Measurements from ENCODE around the gene LTB4R2.
"Not testable (repeated sequence)": the region's sequence is repeated elsewhere in the genome, so short reads cannot be mapped to it uniquely, and the experiment has no call there.

Gene LTB4R2

GRCh38 chr14:24353559-24354481 lies 43.9 kb downstream of the LTB4R2 start:
- ATAC-seq: no peak
- TF ChIP-seq CSDC2 (CRISPR knock-in tag; IDR thresholded peaks at IDR 0.05) (no peak), ZC3H10 (CRISPR knock-in tag; IDR thresholded peaks at IDR 0.05) (no peak), GLIS3 (CRISPR knock-in tag; IDR thresholded peaks at IDR 0.05) (no peak), PPARA (CRISPR knock-in tag; IDR thresholded peaks at IDR 0.05; ENCODE audit: borderline replicate concordance) (no peak), ZNF8 (CRISPR knock-in tag; IDR thresholded peaks at IDR 0.05) (no peak), POU6F1 (CRISPR knock-in tag; IDR thresholded peaks at IDR 0.05; ENCODE audit: borderline replicate concordance, low read depth) (no peak), TOX (CRISPR knock-in tag; IDR thresholded peaks at IDR 0.05; ENCODE audit: borderline replicate concordance) (no peak), ESRRG (CRISPR knock-in tag; IDR thresholded peaks at IDR 0.05) (no peak), CREB5 (CRISPR knock-in tag; IDR thresholded peaks at IDR 0.05; ENCODE audit: low read depth) (no peak), TSHZ2 (CRISPR knock-in tag; IDR thresholded peaks at IDR 0.05) (no peak), ZNF565 (CRISPR knock-in tag; conservative IDR thresholded peaks at IDR 0.05; ENCODE audit: low read depth) (no peak), ZFP30 (CRISPR knock-in tag; IDR thresholded peaks at IDR 0.05) (no peak)

GRCh38 chr14:24354482-24354825 lies 44.5 kb downstream of the LTB4R2 start:
- ATAC-seq: not testable (repeated sequence)

GRCh38 chr14:24355009-24355408 lies 45.1 kb downstream of the LTB4R2 start:
- no peak for ATAC-seq
- TF ChIP-seq ZNF565 (CRISPR knock-in tag; conservative IDR thresholded peaks at IDR 0.05; ENCODE audit: low read depth) (no peak), BACH2 (CRISPR knock-in tag; IDR thresholded peaks at IDR 0.05; ENCODE audit: borderline replicate concordance) (no peak), CREB5 (CRISPR knock-in tag; IDR thresholded peaks at IDR 0.05; ENCODE audit: low read depth) (no peak), CSDC2 (CRISPR knock-in tag; IDR thresholded peaks at IDR 0.05) (no peak), ARNTL (CRISPR knock-in tag; IDR thresholded peaks at IDR 0.05; ENCODE audit: borderline replicate concordance, low read depth) (no peak), ZFP3 (CRISPR knock-in tag; IDR thresholded peaks at IDR 0.05) (no peak), ZC3H10 (CRISPR knock-in tag; IDR thresholded peaks at IDR 0.05) (no peak), POU6F1 (CRISPR knock-in tag; IDR thresholded peaks at IDR 0.05; ENCODE audit: borderline replicate concordance, low read depth) (no peak), ISL1 (CRISPR knock-in tag; IDR thresholded peaks at IDR 0.05) (no peak), CSRNP3 (CRISPR knock-in tag; IDR thresholded peaks at IDR 0.05) (no peak), OSR1 (CRISPR knock-in tag; IDR thresholded peaks at IDR 0.05) (no peak), GLIS3 (CRISPR knock-in tag; IDR thresholded peaks at IDR 0.05) (no peak), ESRRG (CRISPR knock-in tag; IDR thresholded peaks at IDR 0.05) (no peak), ZNF70 (CRISPR knock-in tag; IDR thresholded peaks at IDR 0.05) (no peak), PPARA (CRISPR knock-in tag; IDR thresholded peaks at IDR 0.05; ENCODE audit: borderline replicate concordance) (no peak), RARB (CRISPR knock-in tag; IDR thresholded peaks at IDR 0.05) (no peak), ZNF8 (CRISPR knock-in tag; IDR thresholded peaks at IDR 0.05) (no peak), PATZ1 (CRISPR knock-in tag; IDR thresholded peaks at IDR 0.05; ENCODE audit: borderline replicate concordance) (no peak)
